HepG2 (cell line): Measurements from ENCODE around the gene RPRD1A. TPM values are rescaled to one million over a fixed set of nuclear protein-coding genes. Genes with fewer than 3 reads are reported as not detected.

ENCODE experiments used
- AHR ChIP-seq: IDR thresholded peaks from 2 replicates; pipeline ENCODE4 v1.6.1; 2018; ENCODE audit warnings: missing genetic modification reagents, missing compliant biosample characterization
- CCAR2 ChIP-seq: fragments of 200-400 bp; formaldehyde crosslinking; optimal IDR thresholded peaks from 2 replicates; pipeline ENCODE3; 2018; ENCODE audit warnings: low read depth, mild to moderate bottlenecking, low read length, moderate library complexity
- HHEX ChIP-seq: IDR thresholded peaks from 2 replicates; pipeline ENCODE4 v1.6.1; 2016; ENCODE audit warnings: control low read depth
- HNRNPLL ChIP-seq: fragments of 200-400 bp; formaldehyde crosslinking; IDR thresholded peaks from 2 replicates; pipeline ENCODE4 v1.6.1; 2017; ENCODE audit warnings: mild to moderate bottlenecking, low read depth, low read length; ENCODE audit not compliant: poor library complexity, severe bottlenecking
- KLF6 ChIP-seq: IDR thresholded peaks from 2 replicates; pipeline ENCODE4 v1.8.0; 2016; ENCODE audit warnings: missing biosample characterization, missing genetic modification reagents
- NFE2L1 ChIP-seq: sonication (generic); formaldehyde crosslinking; IDR thresholded peaks from 2 replicates; pipeline ENCODE4 v1.4.0; 2020; ENCODE audit warnings: missing genetic modification reagents, mild to moderate bottlenecking, borderline replicate concordance
- NONO ChIP-seq, 2 experiments: fragments of 450-650 bp in 1 of 2; sonication (generic) in 1 of 2; formaldehyde crosslinking in 1 of 2; IDR thresholded peaks in 1 of 2; conservative IDR thresholded peaks in 1 of 2; 2 replicates each; pipeline versions ENCODE4 v1.6.1 to v1.8.0; 2017 to 2022; ENCODE audit warnings: mild to moderate bottlenecking in 1 of 2, missing genetic modification reagents in 1 of 2, moderate library complexity in 1 of 2
- POLR2A ChIP-seq, 2 experiments: IDR thresholded peaks; 2 replicates each; pipeline ENCODE4 v1.6.1; 2011; ENCODE audit warnings: low read depth in 2 of 2, low read length in 2 of 2, mild to moderate bottlenecking in 1 of 2, moderate library complexity in 1 of 2; ENCODE audit not compliant: insufficient read depth in 1 of 2
- SP1 ChIP-seq, 2 experiments: fragments of 450-650 bp in 1 of 2; sonication (generic) in 1 of 2; formaldehyde crosslinking in 1 of 2; IDR thresholded peaks; 2 replicates each; pipeline versions ENCODE4 v1.4.0 to v1.6.1; 2016 to 2020; ENCODE audit warnings: missing genetic modification reagents in 1 of 2
- WIZ ChIP-seq: sonication (generic); formaldehyde crosslinking; IDR thresholded peaks from 2 replicates; pipeline ENCODE4 v1.5.1; 2020; ENCODE audit warnings: mild to moderate bottlenecking, missing genetic modification reagents
- ZNF331 ChIP-seq: sonication (generic); formaldehyde crosslinking; IDR thresholded peaks from 2 replicates; pipeline ENCODE4 v1.4.0; 2020; ENCODE audit warnings: missing genetic modification reagents
- ZNF570 ChIP-seq: sonication (generic); formaldehyde crosslinking; IDR thresholded peaks from 2 replicates; pipeline ENCODE4 v1.4.0; 2020; ENCODE audit warnings: mild to moderate bottlenecking, missing genetic modification reagents, borderline replicate concordance
- polyA plus RNA-seq, 8 experiments: library from polyadenylated mRNA; depleted of rRNA in 3 of 8; stranded (reverse) in 7 of 8; unstranded in 1 of 8; fragments of >200 nt; fragmentation: Illumina TruSeq in 4 of 8; extraction: Trizol in 4 of 8; gene quantifications; 2 replicates each; pipeline versions ENCODE4 v1.2.1 to v1.2.3, GENCODE V29; 2011 to 2016; ENCODE audit warnings: low read depth in 4 of 8, missing spikeins in 1 of 8, mixed read lengths in 1 of 8; ENCODE audit not compliant: insufficient read depth in 1 of 8
- total RNA-seq, 5 experiments: library from RNA; depleted of rRNA; stranded (reverse); fragments of >200 nt; fragmentation: Illumina TruSeq; extraction: Trizol; gene quantifications; 2 replicates each; pipeline ENCODE4 v1.2.3, GENCODE V29; 2016; ENCODE audit warnings: low read depth in 1 of 5
- TF ChIP-seq, protein P1 (sequence below): sonication (generic); formaldehyde crosslinking; IDR thresholded peaks from 2 replicates; pipeline ENCODE4 v1.4.0; 2020; ENCODE audit warnings: missing genetic modification reagents
- TF ChIP-seq, protein P2 (sequence below), 2 experiments: IDR thresholded peaks; 2 replicates each; pipeline ENCODE4 v1.6.1; 2011 to 2012; ENCODE audit warnings: low read length in 2 of 2, borderline replicate concordance in 1 of 2, low read depth in 1 of 2, mild to moderate bottlenecking in 1 of 2, moderate library complexity in 1 of 2
- TF ChIP-seq, protein P3 (sequence below): sonication (generic); formaldehyde crosslinking; IDR thresholded peaks from 2 replicates; pipeline ENCODE4 v1.4.0; 2020; ENCODE audit warnings: missing genetic modification reagents
- TF ChIP-seq, protein P4 (sequence below): sonication (generic); formaldehyde crosslinking; IDR thresholded peaks from 2 replicates; pipeline ENCODE4 v1.8.0; 2022; ENCODE audit warnings: mild to moderate bottlenecking, missing genetic modification reagents, borderline replicate concordance

The RPRD1A gene
- total and polyA plus RNA-seq, 2 of the 13 experiments (the other 11 are each of a cell fraction or from before 2014, with no cell fraction given): 42.5 to 78.2 TPM

DNA sequence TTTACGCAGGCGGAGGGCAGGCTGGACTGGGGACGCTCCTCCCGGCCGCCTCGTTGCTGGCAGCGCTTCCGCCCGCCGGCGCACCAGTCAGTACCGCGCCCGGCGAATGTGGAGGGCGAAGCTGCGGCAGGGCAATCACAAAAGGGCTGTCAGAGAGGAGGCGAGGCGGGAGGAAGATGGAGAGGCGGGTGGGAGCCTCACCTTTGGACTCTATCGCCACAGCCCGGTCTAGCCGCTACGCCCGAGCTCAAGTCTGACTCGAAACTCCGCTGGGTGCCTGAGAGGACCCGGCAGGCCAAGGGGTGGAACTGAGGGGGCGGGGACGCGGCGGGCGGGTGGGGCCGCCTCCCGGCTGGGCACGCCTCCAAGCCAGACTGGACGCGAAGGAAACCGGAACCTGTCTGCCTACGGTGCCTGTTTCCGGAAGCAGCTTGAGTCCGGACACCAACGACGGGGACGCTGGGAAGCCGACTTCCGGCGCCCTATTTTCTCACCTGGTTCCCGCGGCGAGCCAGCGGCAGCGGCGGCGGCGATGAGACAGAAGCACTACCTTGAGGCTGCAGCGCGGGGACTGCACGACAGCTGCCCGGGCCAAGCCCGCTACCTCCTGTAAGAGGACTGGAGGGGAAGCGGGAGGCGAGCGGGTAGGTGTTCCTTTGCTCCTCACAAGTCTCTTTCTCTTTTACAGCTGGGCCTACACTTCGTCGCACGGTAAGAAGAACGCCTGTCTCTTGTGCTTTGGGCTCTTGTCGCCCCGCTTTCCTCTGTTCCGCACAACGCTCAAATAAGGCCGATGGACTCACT, 95.0 kb downstream of the RPRD1A start, which contains the start of gene RMP24 (continued):
- TF ChIP-seq, protein P1, sequence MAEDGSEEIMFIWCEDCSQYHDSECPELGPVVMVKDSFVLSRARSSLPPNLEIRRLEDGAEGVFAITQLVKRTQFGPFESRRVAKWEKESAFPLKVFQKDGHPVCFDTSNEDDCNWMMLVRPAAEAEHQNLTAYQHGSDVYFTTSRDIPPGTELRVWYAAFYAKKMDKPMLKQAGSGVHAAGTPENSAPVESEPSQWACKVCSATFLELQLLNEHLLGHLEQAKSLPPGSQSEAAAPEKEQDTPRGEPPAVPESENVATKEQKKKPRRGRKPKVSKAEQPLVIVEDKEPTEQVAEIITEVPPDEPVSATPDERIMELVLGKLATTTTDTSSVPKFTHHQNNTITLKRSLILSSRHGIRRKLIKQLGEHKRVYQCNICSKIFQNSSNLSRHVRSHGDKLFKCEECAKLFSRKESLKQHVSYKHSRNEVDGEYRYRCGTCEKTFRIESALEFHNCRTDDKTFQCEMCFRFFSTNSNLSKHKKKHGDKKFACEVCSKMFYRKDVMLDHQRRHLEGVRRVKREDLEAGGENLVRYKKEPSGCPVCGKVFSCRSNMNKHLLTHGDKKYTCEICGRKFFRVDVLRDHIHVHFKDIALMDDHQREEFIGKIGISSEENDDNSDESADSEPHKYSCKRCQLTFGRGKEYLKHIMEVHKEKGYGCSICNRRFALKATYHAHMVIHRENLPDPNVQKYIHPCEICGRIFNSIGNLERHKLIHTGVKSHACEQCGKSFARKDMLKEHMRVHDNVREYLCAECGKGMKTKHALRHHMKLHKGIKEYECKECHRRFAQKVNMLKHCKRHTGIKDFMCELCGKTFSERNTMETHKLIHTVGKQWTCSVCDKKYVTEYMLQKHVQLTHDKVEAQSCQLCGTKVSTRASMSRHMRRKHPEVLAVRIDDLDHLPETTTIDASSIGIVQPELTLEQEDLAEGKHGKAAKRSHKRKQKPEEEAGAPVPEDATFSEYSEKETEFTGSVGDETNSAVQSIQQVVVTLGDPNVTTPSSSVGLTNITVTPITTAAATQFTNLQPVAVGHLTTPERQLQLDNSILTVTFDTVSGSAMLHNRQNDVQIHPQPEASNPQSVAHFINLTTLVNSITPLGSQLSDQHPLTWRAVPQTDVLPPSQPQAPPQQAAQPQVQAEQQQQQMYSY (CRISPR knock-in tag): peak; percentile 69
- peak; percentile 8; the same call in 1 of the 2 replicates for TF ChIP-seq WIZ (CRISPR knock-in tag)
- TF ChIP-seq NFE2L1 (CRISPR knock-in tag): no peak
- TF ChIP-seq POLR2A (IDR thresholded peaks at IDR 0.05; ENCODE audit: insufficient read depth in 1 of 2, low read depth in 2 of 2, low read length in 2 of 2): peak; percentile 72 to 86
- TF ChIP-seq, protein P2, sequence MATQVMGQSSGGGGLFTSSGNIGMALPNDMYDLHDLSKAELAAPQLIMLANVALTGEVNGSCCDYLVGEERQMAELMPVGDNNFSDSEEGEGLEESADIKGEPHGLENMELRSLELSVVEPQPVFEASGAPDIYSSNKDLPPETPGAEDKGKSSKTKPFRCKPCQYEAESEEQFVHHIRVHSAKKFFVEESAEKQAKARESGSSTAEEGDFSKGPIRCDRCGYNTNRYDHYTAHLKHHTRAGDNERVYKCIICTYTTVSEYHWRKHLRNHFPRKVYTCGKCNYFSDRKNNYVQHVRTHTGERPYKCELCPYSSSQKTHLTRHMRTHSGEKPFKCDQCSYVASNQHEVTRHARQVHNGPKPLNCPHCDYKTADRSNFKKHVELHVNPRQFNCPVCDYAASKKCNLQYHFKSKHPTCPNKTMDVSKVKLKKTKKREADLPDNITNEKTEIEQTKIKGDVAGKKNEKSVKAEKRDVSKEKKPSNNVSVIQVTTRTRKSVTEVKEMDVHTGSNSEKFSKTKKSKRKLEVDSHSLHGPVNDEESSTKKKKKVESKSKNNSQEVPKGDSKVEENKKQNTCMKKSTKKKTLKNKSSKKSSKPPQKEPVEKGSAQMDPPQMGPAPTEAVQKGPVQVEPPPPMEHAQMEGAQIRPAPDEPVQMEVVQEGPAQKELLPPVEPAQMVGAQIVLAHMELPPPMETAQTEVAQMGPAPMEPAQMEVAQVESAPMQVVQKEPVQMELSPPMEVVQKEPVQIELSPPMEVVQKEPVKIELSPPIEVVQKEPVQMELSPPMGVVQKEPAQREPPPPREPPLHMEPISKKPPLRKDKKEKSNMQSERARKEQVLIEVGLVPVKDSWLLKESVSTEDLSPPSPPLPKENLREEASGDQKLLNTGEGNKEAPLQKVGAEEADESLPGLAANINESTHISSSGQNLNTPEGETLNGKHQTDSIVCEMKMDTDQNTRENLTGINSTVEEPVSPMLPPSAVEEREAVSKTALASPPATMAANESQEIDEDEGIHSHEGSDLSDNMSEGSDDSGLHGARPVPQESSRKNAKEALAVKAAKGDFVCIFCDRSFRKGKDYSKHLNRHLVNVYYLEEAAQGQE (IDR thresholded peaks at IDR 0.05; ENCODE audit: borderline replicate concordance in 1 of 2, low read depth in 1 of 2, low read length in 2 of 2): peak in 1 of 2 experiments; percentile 51; a peak in 1 of 4 replicates
- peak; percentile 86 for TF ChIP-seq CCAR2
- peak; percentile 85; the same call in 1 of the 2 replicates for TF ChIP-seq ZNF331 (CRISPR knock-in tag)
- no peak for TF ChIP-seq ZNF570 (CRISPR knock-in tag)
- no peak for TF ChIP-seq SP1 (IDR thresholded peaks at IDR 0.05)
- TF ChIP-seq SP1 (CRISPR knock-in tag; IDR thresholded peaks at IDR 0.05): peak; percentile 95
- no peak for TF ChIP-seq HHEX (CRISPR knock-in tag)
- TF ChIP-seq HNRNPLL: peak; percentile 95
- peak; percentile 86; the same call in 1 of the 2 replicates for TF ChIP-seq KLF6 (CRISPR knock-in tag)
- TF ChIP-seq, protein P3, sequence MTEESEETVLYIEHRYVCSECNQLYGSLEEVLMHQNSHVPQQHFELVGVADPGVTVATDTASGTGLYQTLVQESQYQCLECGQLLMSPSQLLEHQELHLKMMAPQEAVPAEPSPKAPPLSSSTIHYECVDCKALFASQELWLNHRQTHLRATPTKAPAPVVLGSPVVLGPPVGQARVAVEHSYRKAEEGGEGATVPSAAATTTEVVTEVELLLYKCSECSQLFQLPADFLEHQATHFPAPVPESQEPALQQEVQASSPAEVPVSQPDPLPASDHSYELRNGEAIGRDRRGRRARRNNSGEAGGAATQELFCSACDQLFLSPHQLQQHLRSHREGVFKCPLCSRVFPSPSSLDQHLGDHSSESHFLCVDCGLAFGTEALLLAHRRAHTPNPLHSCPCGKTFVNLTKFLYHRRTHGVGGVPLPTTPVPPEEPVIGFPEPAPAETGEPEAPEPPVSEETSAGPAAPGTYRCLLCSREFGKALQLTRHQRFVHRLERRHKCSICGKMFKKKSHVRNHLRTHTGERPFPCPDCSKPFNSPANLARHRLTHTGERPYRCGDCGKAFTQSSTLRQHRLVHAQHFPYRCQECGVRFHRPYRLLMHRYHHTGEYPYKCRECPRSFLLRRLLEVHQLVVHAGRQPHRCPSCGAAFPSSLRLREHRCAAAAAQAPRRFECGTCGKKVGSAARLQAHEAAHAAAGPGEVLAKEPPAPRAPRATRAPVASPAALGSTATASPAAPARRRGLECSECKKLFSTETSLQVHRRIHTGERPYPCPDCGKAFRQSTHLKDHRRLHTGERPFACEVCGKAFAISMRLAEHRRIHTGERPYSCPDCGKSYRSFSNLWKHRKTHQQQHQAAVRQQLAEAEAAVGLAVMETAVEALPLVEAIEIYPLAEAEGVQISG (CRISPR knock-in tag): peak; percentile 94
- TF ChIP-seq, protein P4, sequence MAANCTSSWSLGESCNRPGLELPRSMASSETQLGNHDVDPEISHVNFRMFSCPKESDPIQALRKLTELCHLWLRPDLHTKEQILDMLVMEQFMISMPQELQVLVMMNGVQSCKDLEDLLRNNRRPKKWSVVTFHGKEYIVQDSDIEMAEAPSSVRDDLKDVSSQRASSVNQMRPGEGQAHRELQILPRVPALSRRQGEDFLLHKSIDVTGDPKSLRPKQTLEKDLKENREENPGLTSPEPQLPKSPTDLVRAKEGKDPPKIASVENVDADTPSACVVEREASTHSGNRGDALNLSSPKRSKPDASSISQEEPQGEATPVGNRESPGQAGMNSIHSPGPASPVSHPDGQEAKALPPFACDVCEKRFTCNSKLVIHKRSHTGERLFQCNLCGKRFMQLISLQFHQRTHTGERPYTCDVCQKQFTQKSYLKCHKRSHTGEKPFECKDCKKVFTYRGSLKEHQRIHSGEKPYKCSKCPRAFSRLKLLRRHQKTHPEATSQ: peak; percentile 79; the same call in 1 of the 2 replicates
- no peak for TF ChIP-seq NONO (IDR thresholded peaks at IDR 0.05)
- TF ChIP-seq NONO (CRISPR knock-in tag; conservative IDR thresholded peaks at IDR 0.05): peak; percentile 86; the same call in 1 of the 2 replicates
- peak; percentile 87; the same call in 1 of the 2 replicates for TF ChIP-seq AHR (CRISPR knock-in tag)
